Cardiac muscle cell (in vitro differentiated cells and primary cell): ENCODE results near the gene CUL4A. TPM values are rescaled to one million over a fixed set of nuclear protein-coding genes. Genes with fewer than 3 reads are reported as not detected.
"Not testable (repeated sequence)": the region's sequence is repeated elsewhere in the genome, so short reads cannot be mapped to it uniquely, and the experiment has no call there.

ENCODE experiments used
- DNase-seq, 2 donors: peaks; one replicate each; pipeline versions ENCODE4 v3.0.0 to v3.0.0-alpha.2; 2010 to 2017; ENCODE audit warnings: low read depth in 1 of 2, low spot score in 1 of 2
- H3K27ac ChIP-seq: fragments of 200-600 bp; sonication (generic); 2 replicates; pipeline ENCODE4 v1.5.1; 2016
- H3K27me3 ChIP-seq: fragments of 200-600 bp; sonication (generic); 2 replicates; pipeline ENCODE4 v1.6.0; 2016; ENCODE audit warnings: control low read depth
- H3K36me3 ChIP-seq: fragments of 200-600 bp; sonication (generic); 2 replicates; pipeline ENCODE4 v1.5.1; 2016; ENCODE audit warnings: control low read depth
- H3K4me1 ChIP-seq: fragments of 200-600 bp; sonication (generic); 2 replicates; pipeline ENCODE4 v1.8.1; 2017; ENCODE audit warnings: low read depth, mild to moderate bottlenecking, mixed run types
- H3K4me3 ChIP-seq: fragments of 200-600 bp; sonication (generic); 2 replicates; pipeline ENCODE4 v1.5.1; 2016; ENCODE audit warnings: mild to moderate bottlenecking
- H3K9me3 ChIP-seq: fragments of 200-600 bp; sonication (generic); 2 replicates; pipeline ENCODE4 v1.5.1; 2017; ENCODE audit warnings: low read depth, mild to moderate bottlenecking, control low read depth
- CTCF ChIP-seq: IDR thresholded peaks from 2 replicates; pipeline ENCODE4 v1.5.1; 2012; ENCODE audit warnings: low read depth, mild to moderate bottlenecking, low read length
- polyA plus RNA-seq: library from polyadenylated mRNA; unstranded; fragments of >200 nt; fragmentation: Nextera tagmentation; extraction: Ambion mirVana; gene quantifications from 2 replicates; pipeline ENCODE4 v1.2.1, GENCODE V29; 2016
- total RNA-seq: library from RNA; depleted of rRNA; stranded (reverse); fragments of >200 nt; gene quantifications from 2 replicates; pipeline ENCODE4 v1.2.3, GENCODE V29; 2016

The CUL4A gene
- total and polyA plus RNA-seq, 2 experiments from 2014 or later, result 57.7 to 89.3 TPM

GRCh38 chr13:113233101-113233500 lies 23.7 kb downstream of the CUL4A start:
- Histone ChIP-seq H3K36me3 (peaks cover 37% of the 10 kb centered on the region), H3K4me1 (no peaks in the 10 kb centered on the region), H3K4me3 (no peak overlapping the region), H3K27ac (no peak overlapping the region), H3K27me3 (no peaks in the 10 kb centered on the region), H3K9me3 (no peaks in the 10 kb centered on the region)
- no peak for TF ChIP-seq CTCF
- no peak for DNase-seq

- TF ChIP-seq CTCF, result no peak
- H3K9me3 ChIP-seq, result no peaks in the 10 kb centered on the region
- peaks cover 51% of the 10 kb centered on the region for H3K36me3 ChIP-seq
- no peak overlapping the region for H3K27ac ChIP-seq
- H3K4me3 ChIP-seq, result no peak overlapping the region
- H3K4me1 ChIP-seq, result no peaks in the 10 kb centered on the region
- no peaks in the 10 kb centered on the region for H3K27me3 ChIP-seq
- DNase-seq, result peak in 1 of 2 donors; percentile 11
Measured at GRCh38 chr13:113238536-113238935, 29.1 kb downstream of the CUL4A start.

GRCh38 chr13:113239357-113239756 lies 29.9 kb downstream of the CUL4A start:
- Histone ChIP-seq H3K27me3 (no peaks in the 10 kb centered on the region), H3K9me3 (no peaks in the 10 kb centered on the region), H3K4me3 (no peak overlapping the region), H3K36me3 (peaks cover 57% of the 10 kb centered on the region), H3K4me1 (no peaks in the 10 kb centered on the region), H3K27ac (no peak overlapping the region)
- DNase-seq, result no peak
- TF ChIP-seq CTCF, result no peak

- Histone ChIP-seq H3K27me3 (no peaks in the 10 kb centered on the region), H3K27ac (no peak overlapping the region), H3K9me3 (no peaks in the 10 kb centered on the region), H3K36me3 (peaks cover 62% of the 10 kb centered on the region), H3K4me1 (no peaks in the 10 kb centered on the region), H3K4me3 (no peak overlapping the region)
- no peak for DNase-seq
- TF ChIP-seq CTCF, result no peak
Measured at GRCh38 chr13:113239986-113240385, 30.6 kb downstream of the CUL4A start.

- not testable (repeated sequence) for H3K27ac ChIP-seq, H3K4me1 ChIP-seq, H3K4me3 ChIP-seq, H3K27me3 ChIP-seq, DNase-seq, H3K9me3 ChIP-seq
- H3K36me3 ChIP-seq, result peaks cover 73% of the 10 kb centered on the region
Measured at GRCh38 chr13:113241623-113242022, 32.2 kb downstream of the CUL4A start.

GRCh38 chr13:113243847-113244246 lies 34.4 kb downstream of the CUL4A start:
- Histone ChIP-seq H3K4me3 (no peak overlapping the region), H3K27ac (no peak overlapping the region), H3K27me3 (no peaks in the 10 kb centered on the region), H3K36me3 (peaks cover 69% of the 10 kb centered on the region), H3K4me1 (no peaks in the 10 kb centered on the region), H3K9me3 (no peaks in the 10 kb centered on the region)
- DNase-seq, result no peak
- no peak for TF ChIP-seq CTCF
